HG02798 (cell line): ENCODE measurements around the gene RPRD2.
"Not testable (repeated sequence)": the region's sequence is repeated elsewhere in the genome, so short reads cannot be mapped to it uniquely, and the experiment has no call there.

Experiments
- ATAC-seq: cut with Tn5 transposase; IDR thresholded peaks from one replicate; pipeline ENCODE4 v1.9.1; 2021; ENCODE audit warnings: mild to moderate bottlenecking; ENCODE audit not compliant: unreplicated experiment, poor library complexity

Gene RPRD2

DNA sequence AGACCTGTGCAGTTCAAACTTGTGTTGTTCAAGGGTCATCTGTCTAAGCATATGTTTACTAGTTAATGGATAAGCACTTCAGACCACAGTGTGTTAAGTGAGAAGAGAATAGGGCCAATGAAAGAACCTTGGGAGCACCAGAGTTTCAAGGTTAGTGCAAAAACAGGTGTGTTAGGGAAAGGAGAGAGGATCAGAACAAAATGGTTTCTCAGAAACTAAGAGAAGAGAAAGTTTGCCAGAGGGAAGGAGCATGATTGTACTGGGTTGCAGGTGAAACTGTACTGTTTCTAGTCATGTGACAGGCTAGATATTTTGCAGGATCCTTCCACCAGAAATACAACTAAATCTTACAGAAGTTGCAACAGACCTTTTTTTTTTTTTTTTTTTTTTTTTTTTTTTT, 23.3 kb downstream of the RPRD2 start:
- no peak for ATAC-seq

DNA sequence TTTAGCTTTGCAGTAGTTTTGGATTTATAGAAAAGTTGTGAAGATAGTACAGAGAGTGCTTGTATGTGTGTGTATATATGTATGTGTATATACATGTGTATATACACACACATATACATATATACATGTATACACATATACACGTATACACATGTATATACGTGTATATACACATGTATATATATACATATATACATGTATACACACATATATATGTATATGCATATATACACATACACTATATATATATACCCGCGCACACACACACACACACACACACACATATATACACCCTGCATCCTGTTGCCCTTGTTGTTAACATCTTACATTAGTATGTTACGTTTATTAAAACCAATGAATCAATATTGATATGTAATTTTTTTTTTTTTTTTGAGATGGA, 24.3 kb downstream of the RPRD2 start:
- ATAC-seq = no peak

DNA sequence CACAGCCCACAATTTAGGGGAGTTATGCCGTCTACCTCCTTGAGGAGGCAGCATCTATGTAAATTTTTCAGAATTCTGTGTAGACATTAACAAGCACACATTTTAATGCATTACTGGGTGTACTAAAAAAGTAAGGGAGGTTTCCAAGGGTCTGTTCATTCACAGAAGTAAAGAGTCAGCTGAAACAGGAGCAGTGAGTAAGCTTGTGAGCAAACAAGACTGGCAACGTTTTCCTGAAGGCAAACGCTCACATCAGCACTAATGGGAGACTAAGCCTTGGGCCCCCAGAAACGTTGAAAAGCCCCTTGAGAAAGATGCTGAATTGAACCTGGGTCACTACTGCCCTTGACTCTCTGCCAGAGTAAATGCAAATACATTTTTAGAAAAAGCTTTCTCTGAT, 25.7 kb downstream of the RPRD2 start:
- no peak for ATAC-seq

DNA sequence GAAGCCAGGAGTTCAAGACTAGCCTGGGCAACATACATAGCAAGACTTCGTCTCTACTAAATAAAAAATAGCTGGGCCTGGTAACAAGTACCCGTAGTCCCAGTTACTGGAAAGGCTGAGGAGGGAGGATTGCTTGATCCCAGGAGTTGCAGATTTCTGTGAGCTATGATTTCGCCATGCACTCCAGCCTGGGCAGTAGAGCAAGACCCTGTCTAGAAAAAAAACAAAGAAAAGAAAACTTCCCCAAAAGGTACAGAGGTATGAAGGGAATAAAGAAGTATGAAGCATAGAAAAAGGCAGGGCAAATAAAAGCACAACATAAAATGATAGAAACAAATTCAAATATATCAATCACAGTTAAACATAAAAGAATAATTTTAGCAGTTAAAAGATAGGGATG, 28.7 kb downstream of the RPRD2 start:
- ATAC-seq = no peak

DNA sequence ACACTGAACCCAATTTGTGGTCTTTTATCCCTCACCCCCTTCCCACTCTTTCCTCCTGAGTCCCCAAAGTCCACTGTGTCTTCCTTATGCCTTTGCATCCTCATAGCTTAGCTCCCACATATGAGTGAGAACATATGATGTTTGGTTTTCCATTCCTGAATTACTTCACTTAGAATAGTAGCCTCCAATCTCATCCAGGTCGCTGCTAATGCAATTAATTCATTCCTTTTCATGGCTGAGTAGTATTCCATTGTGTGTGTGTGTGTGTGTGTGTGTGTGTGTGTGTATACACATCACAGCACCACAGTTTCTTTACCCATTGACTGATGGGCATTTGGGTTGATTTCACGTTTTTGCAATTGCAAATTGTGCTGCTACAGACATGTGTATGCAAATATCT, 31.2 kb downstream of the RPRD2 start:
- ATAC-seq = not testable (repeated sequence)

DNA sequence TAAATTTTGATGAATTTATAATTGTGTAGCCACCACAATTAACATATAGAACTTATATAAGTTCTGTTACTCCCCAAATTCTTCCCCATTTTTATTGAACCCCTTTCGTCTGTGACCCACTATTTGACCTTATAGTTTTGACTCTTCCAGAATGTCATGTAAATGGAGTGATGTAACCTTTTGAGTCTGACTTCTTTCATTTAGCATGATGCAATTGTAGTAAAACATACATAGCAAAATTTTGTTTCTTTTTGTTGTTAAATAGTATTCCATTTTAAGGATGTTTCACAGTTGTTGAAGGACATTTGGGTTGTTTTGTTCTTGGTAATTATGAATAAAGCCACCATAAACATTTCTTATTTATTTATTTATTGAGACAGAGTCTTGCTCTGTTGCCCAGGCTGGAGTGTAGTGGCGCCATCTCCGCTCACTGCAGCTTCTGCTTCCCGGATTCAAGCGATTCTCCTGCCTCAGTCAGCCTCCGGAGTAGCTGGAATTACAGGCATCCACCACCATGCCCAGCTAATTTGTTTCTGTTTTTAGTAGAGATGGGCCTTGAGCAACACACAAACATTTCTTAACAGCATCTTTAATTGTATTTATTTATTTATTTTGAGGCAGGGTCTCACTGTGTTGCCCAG, 33.6 kb downstream of the RPRD2 start:
- no peak for ATAC-seq

DNA sequence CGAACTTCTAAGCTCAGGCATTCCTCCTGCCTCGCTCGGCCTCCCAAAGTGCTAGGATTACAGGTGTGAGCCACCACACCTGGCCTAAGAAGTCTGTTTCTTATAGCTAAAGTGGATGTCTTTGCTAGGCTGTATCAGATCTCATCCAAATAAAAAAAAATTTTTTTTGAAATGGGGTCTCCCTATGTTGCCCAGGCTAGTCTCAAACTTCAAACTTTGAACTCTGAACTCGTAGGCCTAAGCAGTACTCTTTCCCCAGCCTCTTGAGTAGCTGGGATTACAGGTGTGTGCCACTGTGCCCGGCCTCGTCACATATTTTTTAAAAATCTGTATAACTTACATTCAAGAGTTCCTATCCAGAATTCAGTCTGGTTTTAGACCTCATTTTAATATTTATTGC, 40.5 kb downstream of the RPRD2 start:
- ATAC-seq = no peak

DNA sequence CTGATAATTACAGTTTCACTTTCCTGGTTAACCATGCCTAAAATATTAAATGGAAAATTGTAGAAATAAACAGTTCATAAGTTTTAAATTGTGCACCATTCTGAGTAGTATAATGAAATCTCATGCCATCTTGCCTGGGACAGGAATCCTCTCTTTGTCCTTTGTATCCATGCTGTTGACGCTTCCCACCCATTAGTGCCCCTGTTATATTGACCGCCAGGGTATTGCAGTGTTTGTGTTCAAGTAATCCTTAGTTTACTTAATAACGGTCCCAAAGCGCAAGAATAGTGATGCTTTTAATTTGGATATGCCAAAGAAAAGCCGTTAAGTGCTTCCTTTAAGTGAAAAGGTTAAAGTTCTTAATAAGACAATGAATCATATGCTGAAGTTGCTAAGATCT, 41.7 kb downstream of the RPRD2 start:
- ATAC-seq = no peak

DNA sequence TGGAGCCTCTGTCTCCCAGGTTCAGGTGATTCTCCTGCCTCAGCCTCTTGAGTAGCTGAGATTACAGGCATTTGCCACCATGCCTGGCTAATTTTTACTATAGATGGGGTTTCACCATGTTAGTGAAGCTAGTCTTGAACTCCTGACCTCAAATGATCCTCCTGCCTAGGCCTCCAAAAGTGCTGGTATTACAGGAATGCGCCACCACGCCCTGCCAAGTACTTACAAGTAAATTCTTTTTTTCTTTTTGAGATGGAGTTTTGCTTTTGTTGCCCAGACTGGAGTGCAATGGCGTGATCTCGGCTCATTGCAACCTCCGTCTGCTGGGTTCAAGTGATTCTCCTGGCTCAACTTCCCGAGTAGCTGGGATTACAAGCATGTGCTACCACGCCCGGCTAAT, 42.5 kb downstream of the RPRD2 start:
- ATAC-seq = no peak

DNA sequence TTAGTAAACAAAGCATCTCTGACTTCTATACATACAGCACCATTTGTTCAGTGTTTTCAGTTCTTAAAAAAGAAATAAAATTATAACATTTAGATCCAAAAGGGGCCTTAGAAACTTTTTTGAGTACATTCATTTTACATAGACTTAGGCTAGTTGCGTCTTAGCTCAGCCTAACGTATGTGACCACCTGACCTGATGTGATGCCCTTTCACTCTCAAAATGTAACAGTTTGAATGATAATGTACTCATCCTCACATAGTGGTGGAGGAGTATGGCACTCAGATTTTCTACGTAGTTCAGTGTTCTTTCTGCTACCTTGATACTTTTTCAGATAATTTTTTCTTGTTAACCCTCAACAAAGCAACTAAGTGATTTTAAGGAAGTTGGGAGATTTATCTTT, 43.4 kb downstream of the RPRD2 start:
- ATAC-seq = no peak

DNA sequence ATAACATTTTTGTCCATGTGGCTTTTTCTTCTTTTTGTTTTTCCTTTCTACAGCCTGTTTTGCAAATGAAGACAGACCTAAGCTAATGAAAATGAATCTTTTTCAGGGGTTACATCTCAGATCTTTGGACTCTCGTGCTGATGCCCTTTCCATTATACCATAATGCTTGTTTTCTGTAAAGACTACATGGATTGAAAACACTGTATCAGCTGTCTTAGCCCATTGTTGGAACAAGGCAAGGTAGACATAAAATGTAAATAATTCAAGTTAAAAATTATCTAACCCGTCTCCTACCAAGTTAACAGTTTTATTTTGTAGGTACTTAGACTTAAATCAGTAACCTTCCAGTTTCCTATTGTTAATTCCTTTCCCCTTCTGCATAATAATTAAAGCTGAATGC, 44.9 kb downstream of the RPRD2 start:
- ATAC-seq = no peak

DNA sequence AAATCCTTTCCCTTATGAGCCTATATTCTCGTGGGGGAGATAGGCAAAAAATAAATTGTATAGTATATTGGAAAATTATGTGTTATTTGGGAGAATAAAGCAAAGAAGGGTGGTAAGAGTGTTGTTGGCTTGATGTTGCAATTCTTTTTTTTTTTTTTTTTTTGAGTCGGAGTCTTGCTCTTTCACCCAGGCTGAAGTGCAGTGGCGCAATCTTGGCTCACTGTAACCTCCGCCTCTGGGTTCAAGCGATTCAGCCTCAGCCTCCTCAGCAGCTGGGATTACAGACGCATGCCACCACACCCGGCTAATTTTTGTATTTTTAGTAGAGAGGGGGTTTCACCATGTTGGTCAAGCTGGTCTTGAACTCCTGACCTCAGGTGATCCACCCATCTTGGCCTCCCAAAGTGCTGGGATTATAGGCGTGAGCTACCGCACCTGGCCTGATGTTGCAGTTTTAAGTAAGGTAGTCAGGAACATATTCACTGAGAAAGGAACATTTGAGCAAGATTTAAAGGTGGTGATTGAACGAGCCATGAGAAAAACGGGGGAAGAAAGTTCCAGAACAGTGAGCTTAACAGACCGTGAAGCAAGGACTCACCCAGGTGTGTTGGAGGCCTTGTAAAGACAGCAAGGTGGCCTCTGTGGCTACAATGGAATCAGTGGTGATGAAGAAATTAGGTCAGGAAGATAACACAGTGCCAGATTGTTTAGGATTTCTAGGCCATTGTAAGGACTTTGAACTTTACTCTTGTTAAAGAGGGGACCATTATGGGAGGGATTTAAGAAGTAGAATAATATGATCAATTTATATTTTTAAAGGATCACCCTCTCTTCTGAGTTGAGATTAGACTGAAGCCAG, 45.8 kb downstream of the RPRD2 start:
- no peak for ATAC-seq

DNA sequence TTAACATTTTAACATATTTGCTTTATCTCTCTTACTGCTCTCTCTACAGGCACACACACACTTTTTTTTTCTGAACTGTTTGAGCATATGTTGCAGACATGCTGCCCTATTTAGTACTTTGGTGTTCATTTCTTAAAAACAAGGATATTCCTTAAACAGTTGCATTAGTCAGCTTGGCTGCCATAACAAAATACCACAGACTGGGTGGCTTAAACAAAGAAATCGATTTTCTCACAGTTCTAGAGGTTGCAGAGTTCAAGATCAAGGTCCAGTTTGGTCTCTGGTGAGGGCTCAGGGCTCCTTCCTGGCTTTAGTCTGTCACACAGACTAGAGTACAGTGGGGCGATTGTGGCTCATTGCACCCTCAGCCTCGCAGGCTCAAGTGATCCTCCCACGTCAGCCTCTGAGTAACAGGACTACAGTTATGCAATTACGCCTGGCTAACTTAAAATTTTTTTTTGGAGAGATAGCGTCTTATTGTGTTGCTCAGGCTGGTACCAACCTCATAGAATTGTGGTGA, 46.7 kb downstream of the RPRD2 start:
- no peak for ATAC-seq

DNA sequence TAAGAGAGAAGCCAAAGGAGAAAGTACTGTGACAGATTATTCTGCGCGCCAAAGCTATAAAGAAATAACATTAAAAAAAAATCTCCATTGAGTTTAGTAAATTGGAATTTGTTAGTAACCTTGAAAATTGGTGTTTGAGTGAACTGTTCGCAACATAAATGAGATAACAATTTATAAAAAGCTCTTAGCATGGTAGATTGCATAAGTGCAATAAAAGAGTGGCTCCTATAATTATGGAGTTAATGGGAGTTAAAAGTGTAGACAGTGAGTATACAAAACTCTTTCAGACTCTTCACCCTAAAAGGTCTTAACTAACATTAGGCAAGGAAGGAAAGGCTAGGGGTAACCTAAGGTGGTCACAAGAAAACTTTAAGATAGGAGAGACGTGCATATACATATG, 50.6 kb downstream of the RPRD2 start:
- ATAC-seq = no peak

DNA sequence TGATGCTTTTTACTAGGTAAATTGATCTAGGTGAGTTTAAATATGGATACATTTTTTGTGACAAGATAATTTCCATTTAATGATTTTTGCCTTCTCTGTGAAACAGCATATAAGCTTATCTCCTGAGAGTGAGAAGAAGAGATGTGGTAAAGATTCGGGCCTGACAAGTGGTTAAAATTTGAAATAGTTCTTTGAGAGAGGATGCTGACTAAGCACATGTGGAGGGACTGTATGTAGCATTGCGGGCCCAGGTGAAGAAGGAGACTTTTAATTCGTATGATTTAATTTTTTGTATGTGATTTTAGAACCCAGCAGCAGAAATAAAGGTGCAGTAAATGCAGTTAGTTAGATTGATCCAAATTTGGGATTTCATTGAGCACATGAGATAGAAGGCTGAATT, 51.9 kb downstream of the RPRD2 start:
- ATAC-seq = no peak

DNA sequence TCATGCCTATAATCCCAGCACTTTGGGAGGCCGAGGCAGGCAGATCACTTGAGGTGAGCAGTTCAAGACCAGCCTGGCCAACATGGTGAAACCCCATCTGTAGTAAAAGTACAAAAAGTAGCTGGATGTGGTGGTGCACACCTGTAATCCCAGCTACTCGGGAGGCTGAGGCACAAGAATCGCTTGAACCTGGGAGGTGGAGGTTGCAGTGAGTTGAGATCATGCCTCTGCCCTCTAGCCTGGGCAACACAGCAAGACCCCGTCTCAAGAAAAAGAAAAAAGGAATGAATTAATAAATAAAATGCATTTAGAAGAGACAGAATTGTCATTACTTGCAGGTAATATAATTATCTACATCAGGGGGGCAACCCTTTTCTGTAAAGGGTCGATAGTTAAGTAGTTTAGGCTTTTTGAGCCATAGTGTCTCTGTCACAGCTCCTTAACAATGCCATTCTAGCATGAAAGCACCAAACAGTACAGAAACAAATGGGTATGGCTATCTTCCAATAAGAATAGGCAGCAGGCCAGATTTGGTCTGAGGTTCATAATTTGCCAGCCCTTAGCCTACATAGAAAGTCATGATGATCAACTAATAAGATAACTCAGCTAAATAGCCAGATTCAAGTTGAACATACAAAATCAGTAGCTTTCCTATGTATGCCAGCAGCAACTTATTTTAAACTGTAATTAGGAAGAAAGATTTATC, 56.8 kb downstream of the RPRD2 start:
- ATAC-seq = no peak

DNA sequence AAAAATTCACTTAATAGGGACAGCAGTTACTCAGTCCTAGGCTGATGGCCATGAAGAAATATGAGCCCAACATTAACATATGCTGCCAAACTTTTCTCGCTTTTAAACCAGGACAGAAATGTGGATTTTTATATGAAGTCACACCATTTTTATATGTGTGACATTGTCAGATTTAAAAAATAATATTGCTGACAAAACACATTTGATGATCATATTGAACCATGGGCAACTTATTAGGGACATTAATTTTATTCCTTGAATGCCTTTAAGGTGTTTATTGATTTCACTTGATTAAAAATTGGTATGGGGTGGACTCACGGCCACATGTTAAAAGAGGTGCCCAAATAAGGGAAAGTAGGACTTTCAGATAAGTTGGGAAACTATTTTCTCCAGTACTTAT, 58.6 kb downstream of the RPRD2 start:
- no peak for ATAC-seq

DNA sequence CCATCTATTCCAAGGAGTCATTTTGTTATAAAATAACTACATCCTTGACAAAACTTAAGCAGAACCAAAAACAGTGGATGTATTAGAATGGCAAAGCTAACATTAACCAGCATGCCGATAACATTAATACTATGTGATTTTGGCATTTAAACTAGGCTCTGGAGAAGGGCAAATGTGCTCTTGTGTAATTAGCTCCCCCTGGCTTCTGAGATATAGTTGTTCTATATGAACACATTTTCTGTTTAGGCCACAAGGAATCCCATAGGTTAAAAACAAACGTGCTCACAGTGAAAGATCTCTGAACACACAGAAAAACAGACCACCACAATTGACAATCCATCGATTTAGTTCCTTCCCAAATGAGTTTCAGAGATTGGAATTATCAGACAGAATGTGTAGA, 65.9 kb downstream of the RPRD2 start:
- no peak for ATAC-seq

DNA sequence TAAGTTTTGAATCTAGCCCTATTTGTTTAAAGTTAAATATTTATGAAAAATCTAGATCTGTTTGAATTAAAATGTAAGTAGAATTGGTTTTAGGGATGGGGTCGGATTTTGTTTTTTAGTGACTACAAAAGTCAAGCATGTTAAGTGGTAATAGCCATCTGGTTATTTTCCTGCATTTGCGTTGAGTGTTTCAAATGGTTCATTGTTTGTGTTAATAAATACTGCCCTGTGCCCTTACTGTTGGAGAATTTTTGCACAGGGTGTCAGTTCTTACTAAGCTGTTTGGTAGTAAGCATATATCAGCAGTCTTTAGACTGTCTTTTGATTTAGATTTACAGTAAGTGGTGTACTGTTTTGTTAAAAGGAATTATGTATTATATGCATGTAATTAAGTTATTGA, 77.2 kb downstream of the RPRD2 start:
- ATAC-seq = no peak

DNA sequence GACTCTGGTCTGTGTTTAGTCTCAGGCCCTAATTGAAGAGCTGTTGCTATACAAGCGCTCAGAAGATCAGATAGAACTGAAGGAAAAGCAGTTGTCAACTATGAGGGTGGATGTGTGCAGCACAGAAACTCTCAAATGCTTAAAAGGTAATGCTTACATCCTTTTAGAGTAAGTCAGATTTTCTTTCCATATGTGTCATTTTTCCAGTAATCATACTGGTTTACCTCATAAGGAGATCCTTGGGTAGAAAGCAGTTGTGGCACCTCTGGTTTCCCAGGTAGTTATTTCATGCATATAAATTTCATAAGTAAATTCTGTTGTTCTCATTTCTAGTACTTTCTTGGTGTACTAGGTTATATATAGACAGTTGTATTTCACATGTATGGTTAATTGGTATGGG, 80.3 kb downstream of the RPRD2 start:
- ATAC-seq = no peak

DNA sequence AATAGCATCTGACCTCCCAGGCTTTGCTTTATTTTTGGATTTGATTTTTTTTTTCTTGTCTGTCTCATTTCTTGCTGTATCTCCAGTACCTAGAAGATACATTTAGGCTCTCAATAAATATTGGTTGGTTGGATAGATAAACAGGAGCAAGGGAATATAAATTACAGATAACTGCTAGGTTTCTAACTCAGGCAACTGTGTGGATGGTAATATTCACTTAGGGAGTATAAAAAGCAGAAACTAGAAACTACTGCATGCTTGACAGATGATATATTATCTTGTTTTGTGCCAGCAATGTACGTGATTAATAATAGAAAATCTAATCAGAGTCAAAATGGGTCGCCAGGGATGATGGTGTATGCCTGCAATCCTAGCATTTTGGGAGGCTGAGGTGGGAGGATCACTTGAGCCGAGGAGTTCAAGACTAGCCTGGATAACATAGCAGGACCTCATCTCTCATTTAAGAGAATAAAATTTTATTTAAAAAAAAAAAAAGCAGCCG, 92.2 kb downstream of the RPRD2 start:
- ATAC-seq = no peak
